Measurements from ENCODE around the gene BTNL8.

BTNL8 gene

DNA sequence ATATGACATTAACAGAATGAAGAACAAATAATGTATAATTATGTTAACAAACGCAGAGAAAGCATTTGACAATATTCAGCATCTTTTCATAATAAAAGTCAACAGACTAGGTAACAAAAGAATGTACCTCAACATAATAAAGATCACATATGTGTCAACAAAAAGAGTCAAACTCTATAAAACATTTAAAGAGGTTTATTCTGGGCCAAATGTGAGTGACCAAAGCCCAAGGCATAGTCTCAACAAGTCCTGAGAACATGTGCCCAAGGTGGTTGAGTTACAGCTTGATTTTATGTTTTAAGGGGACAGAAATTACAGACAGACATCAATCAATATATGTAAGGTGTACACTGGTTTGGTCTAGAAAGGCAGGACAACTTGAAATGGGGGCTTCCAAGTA is 19.4 kb downstream of the BTNL8 start:
- no peaks in the 10 kb centered on the region for H4K20me1 ChIP-seq (ENCODE audit: control insufficient read depth, insufficient read depth, low read depth, low read length)
- no peaks in the 10 kb centered on the region for H3K9me2 ChIP-seq (replicated peaks; ENCODE audit: control insufficient read depth, low read length)
- H3K36me3 ChIP-seq (ENCODE audit: control insufficient read depth, low read length), result no peaks in the 10 kb centered on the region
- no peak overlapping the region for H3K4me3 ChIP-seq (ENCODE audit: low read length)
- no peaks in the 10 kb centered on the region for H3K79me2 ChIP-seq (ENCODE audit: control insufficient read depth, low read length)
- H3K9me3 ChIP-seq (ENCODE audit: control insufficient read depth, insufficient read depth, low read length), result no peaks in the 10 kb centered on the region; the same call in 1 of the 2 replicates
- no peaks in the 10 kb centered on the region for H3K4me1 ChIP-seq (ENCODE audit: control insufficient read depth, low read length)
- no peak overlapping the region for H3K4me2 ChIP-seq (ENCODE audit: low read length)
- no peaks in the 10 kb centered on the region for H3F3A ChIP-seq (ENCODE audit: control insufficient read depth, insufficient read depth)
- TF ChIP-seq EZH2phosphoT487 (IDR thresholded peaks at IDR 0.05; ENCODE audit: borderline replicate concordance, low read length), result no peak
- TF ChIP-seq, protein P1, sequence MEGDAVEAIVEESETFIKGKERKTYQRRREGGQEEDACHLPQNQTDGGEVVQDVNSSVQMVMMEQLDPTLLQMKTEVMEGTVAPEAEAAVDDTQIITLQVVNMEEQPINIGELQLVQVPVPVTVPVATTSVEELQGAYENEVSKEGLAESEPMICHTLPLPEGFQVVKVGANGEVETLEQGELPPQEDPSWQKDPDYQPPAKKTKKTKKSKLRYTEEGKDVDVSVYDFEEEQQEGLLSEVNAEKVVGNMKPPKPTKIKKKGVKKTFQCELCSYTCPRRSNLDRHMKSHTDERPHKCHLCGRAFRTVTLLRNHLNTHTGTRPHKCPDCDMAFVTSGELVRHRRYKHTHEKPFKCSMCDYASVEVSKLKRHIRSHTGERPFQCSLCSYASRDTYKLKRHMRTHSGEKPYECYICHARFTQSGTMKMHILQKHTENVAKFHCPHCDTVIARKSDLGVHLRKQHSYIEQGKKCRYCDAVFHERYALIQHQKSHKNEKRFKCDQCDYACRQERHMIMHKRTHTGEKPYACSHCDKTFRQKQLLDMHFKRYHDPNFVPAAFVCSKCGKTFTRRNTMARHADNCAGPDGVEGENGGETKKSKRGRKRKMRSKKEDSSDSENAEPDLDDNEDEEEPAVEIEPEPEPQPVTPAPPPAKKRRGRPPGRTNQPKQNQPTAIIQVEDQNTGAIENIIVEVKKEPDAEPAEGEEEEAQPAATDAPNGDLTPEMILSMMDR (IDR thresholded peaks at IDR 0.05; ENCODE audit: low read depth, low read length, poor library complexity, severe bottlenecking), result no peak
- no peak overlapping the region for H3K27ac ChIP-seq (ENCODE audit: low read depth, low read length)
- no peaks in the 10 kb centered on the region for H3K27me3 ChIP-seq (ENCODE audit: control insufficient read depth, low read length)

DNA sequence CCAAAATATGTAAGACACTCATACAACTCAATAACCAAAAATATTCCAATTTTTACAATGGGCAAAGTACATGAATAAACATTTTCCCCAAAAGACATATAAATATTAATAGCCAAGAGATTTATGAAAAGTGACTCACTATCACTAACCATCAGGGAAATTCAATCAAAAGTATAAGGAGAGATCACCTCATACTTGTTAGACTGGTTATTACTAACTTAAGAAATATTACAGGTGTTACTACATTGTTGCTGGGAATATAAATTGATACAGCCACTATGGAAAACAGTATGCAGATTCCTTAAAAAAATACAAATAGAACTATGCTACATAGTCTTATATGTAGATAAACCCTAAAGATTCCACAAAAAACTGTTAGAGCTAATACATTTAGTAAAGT is 21.8 kb downstream of the BTNL8 start:
- H3K4me1 ChIP-seq (ENCODE audit: control insufficient read depth, low read length), result no peaks in the 10 kb centered on the region
- H3K9me2 ChIP-seq (replicated peaks; ENCODE audit: control insufficient read depth, low read length), result no peaks in the 10 kb centered on the region
- no peaks in the 10 kb centered on the region for H3K36me3 ChIP-seq (ENCODE audit: control insufficient read depth, low read length)
- H4K20me1 ChIP-seq (ENCODE audit: control insufficient read depth, insufficient read depth, low read depth, low read length), result no peaks in the 10 kb centered on the region
- H3K27me3 ChIP-seq (ENCODE audit: control insufficient read depth, low read length), result peaks cover 3% of the 10 kb centered on the region; the same call in 1 of the 2 replicates
- H3K79me2 ChIP-seq (ENCODE audit: control insufficient read depth, low read length), result no peaks in the 10 kb centered on the region
- no peaks in the 10 kb centered on the region; the same call in none of the 2 replicates for H3K9me3 ChIP-seq (ENCODE audit: control insufficient read depth, insufficient read depth, low read length)
- H3F3A ChIP-seq (ENCODE audit: control insufficient read depth, insufficient read depth), result no peaks in the 10 kb centered on the region
- H3K4me2 ChIP-seq (ENCODE audit: low read length), result no peak overlapping the region
- H3K4me3 ChIP-seq (ENCODE audit: low read length), result no peak overlapping the region
- no peak for TF ChIP-seq EZH2phosphoT487 (IDR thresholded peaks at IDR 0.05; ENCODE audit: borderline replicate concordance, low read length)
- TF ChIP-seq, protein P1 (IDR thresholded peaks at IDR 0.05; ENCODE audit: low read depth, low read length, poor library complexity, severe bottlenecking), result no peak
- H3K27ac ChIP-seq (ENCODE audit: low read depth, low read length), result no peak overlapping the region

DNA sequence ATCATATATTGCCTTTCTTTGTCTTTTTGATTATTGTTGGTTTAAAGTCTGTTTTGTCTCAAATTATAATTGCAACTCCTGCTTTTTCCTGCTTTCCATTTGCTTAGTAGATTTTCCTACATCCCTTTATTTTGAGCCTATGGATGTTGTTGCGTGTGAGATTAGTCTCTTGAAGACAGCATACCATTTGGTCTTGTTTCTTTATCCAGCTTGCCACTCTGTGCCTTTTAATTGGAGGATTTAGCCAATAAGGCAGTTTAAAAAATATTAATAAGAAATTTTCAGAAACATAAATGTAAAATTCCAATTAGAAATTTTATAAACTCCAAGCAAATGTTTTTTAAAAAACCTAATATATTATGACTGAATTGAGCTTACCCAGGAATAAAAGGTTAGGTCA is 24.0 kb downstream of the BTNL8 start:
- H4K20me1 ChIP-seq (ENCODE audit: control insufficient read depth, insufficient read depth, low read depth, low read length), result no peaks in the 10 kb centered on the region
- no peaks in the 10 kb centered on the region for H3K79me2 ChIP-seq (ENCODE audit: control insufficient read depth, low read length)
- H3K4me3 ChIP-seq (ENCODE audit: low read length), result no peak overlapping the region
- no peaks in the 10 kb centered on the region for H3F3A ChIP-seq (ENCODE audit: control insufficient read depth, insufficient read depth)
- no peaks in the 10 kb centered on the region for H3K4me1 ChIP-seq (ENCODE audit: control insufficient read depth, low read length)
- peaks cover 3% of the 10 kb centered on the region for H3K9me3 ChIP-seq (ENCODE audit: control insufficient read depth, insufficient read depth, low read length)
- H3K27me3 ChIP-seq (ENCODE audit: control insufficient read depth, low read length), result peaks cover 3% of the 10 kb centered on the region; the same call in 1 of the 2 replicates
- no peak for TF ChIP-seq EZH2phosphoT487 (IDR thresholded peaks at IDR 0.05; ENCODE audit: borderline replicate concordance, low read length)
- TF ChIP-seq, protein P1 (IDR thresholded peaks at IDR 0.05; ENCODE audit: low read depth, low read length, poor library complexity, severe bottlenecking), result no peak
- no peaks in the 10 kb centered on the region for H3K9me2 ChIP-seq (replicated peaks; ENCODE audit: control insufficient read depth, low read length)
- H3K4me2 ChIP-seq (ENCODE audit: low read length), result no peak overlapping the region
- no peaks in the 10 kb centered on the region for H3K36me3 ChIP-seq (ENCODE audit: control insufficient read depth, low read length)
- H3K27ac ChIP-seq (ENCODE audit: low read depth, low read length), result no peak overlapping the region
